ENCODE measurements around the gene RAI1.

The RAI1 gene

GRCh38 chr17:17701112-17701511 lies 19.9 kb downstream of the RAI1 start:
- no peak for DNase-seq (ENCODE audit: low spot score)

GRCh38 chr17:17701658-17702057 lies 20.4 kb downstream of the RAI1 start:
- no peak for DNase-seq (ENCODE audit: low spot score)

DNA sequence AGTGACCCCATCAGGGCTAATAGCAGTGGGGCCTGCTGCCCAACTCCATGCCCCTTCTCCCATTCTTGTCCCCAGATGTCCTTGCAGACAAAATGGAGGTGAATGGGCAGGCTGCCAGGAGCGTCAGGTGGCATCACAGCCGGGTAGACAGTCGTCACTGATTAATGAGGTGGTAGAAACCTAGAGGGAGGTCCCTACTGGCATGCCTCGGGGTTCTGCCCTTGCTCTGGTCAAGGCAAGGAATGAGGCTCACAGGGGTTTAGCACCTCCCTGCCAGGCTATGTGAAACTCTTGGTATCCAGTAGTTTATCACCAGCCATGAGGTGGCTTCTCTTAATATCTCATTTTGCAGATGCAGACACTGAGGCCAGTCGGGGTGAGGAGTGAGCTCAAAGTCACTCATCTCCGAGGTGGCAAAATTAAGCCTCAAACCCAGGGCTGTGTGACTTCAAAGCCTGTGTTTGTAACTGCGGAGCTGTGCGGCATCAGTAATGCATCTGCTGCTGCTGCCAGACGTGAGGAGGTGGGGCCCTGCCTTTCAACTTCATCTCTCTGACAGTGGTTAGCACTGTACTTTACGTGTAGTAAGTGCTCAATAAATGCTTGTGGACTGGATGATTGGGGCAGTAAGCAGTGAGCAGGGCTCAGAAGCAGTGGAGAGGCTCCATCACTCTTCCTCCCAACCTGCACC lies 21.3 kb downstream of the RAI1 start:
- DNase-seq (ENCODE audit: low spot score), result no peak

GRCh38 chr17:17703140-17703919 lies 22.1 kb downstream of the RAI1 start:
- no peak for DNase-seq (ENCODE audit: low spot score)

- DNase-seq (ENCODE audit: low spot score), result no peak
Measured at GRCh38 chr17:17704931-17705330, 23.7 kb downstream of the RAI1 start.

DNA sequence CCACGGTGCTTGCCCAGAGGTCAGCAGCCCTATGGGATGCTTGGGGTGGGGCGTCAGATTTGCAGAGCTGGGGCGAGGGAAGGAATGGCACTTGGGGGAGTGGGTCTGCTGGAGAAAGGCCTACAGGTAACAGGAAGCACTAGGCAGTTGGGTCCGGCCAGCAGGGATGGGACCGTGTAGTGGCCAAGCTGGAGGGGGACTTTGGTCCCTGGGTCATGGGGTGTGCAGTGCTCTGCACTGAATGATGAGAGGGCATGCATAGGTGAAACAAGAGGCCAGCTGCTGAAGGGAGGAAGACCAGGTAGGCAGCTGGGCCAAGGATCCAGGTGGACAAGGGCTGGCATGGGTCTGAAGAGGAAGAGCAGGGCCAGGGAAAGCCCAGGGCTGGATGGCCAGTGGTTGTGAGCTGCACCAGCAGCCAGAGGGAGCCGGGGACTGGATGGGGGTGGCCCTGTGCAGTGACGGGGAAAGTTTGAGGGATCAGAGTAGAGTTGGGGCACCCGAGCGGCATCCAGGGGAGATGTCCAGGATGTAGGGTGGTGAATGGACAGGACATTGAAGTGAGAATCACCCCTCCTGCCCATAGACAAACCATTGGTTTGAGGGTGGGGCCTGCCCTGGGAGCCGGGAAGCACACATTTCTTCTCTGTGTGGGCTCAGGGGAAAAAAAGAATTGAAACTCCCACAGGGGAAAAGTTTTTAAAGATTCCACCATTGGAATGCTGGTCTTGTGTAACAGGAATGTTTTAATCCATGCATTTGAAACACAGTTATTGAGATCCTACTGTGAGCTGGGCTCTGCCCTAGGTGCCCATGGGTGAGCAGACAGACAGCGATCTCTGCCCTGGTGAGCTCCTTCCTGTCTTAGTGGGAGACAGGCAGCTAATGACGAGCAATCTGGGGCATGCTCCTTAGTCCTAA lies 25.1 kb downstream of the RAI1 start:
- no peak for DNase-seq (ENCODE audit: low spot score)

- no peak for DNase-seq (ENCODE audit: low spot score)
Measured at GRCh38 chr17:17708295-17708694, 27.0 kb downstream of the RAI1 start.

- DNase-seq (ENCODE audit: low spot score), result no peak
Measured at GRCh38 chr17:17708816-17709215, 27.6 kb downstream of the RAI1 start.

- DNase-seq (ENCODE audit: low spot score), result no peak
Measured at GRCh38 chr17:17709815-17710321, 28.6 kb downstream of the RAI1 start.

DNA sequence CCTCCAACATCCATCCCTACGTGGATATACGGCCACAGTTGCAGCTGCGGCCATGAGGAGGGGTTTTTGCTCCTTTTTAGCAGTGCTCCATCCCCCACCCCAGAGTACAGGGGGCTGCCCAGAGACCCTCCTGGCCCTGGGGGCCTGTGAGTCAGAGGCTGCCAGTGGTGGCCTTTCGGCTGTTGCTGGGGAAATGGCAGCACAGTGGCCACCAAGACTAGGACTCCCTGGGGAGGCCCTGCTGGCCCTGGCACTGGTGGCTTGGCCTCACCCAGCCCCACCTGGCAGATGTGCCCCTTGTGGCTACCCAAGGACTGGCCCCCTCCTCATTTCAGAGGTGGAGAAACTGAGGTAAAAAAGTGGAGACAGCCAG lies 29.1 kb downstream of the RAI1 start:
- DNase-seq (ENCODE audit: low spot score), result no peak

DNA sequence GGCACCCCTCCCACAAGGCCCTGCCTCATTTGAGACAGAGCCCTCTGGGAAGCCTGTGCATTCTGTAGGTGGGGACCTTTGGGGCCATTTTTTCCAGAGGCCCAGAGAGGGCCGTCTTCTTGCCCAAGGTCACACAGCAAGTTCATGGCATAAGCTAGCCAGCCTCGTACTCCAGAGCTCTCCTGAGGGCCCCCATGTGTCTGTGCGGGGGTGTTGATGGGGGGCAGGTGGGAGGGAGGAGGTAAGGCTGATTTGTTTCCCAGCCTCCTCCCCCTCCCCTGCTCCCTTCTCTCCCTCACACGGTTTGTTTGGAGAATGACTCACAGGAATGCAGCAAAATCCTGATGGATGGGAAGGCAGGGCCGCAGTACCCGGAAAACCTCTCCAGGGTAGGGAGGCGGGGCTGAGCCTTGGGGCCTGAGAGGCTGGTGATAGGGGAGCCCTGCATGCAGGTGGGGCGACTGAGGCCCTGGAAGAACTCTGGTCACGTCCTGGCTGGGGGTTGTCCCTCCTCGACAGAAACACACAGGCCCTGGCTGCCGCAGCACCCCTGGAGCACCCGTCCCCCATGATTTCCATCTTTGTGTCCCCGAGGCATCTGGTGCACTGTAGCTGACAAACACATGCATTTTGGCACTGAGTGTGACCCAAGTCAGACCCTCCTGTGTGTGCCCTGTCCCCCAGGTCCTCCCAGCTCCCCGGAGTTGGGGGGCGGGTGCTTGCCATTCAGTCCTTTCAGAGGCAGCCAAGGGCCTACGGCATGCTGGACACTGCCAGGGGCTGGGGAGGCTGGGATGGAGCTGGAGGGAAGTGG lies 29.7 kb downstream of the RAI1 start:
- no peak for DNase-seq (ENCODE audit: low spot score)

- no peak for DNase-seq (ENCODE audit: low spot score)
Measured at GRCh38 chr17:17711641-17712162, 30.4 kb downstream of the RAI1 start.

DNA sequence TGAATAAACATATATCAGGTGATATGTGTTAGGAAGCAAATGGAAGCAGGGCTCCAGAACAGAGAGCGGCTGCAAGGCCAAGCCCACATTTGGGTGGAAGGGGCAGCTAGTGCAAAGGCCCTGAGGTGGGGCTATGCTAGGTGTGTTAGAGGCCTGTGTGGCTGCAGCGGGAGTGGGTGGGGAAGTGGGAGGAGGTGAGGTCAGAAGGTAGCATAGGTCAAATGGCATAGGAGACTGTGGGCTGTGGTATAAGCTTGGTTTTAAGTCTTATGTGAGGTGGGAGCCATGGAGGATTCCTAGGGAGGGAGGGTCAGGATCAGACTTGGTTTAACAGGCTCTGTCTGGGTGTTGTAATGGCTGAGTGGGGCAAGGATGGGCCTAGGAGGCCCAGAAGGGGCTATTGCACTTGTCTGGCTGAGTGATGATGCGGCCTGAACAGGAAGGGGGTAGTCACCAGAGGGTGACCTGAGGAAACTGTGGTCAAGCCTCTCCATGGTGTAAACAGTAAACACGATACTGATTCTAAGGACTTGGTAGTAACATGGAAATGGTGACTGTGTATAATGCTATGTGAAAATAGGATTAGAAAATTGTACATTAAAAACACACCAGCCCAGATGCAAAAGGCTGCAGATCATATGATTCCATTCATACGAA lies 31.1 kb downstream of the RAI1 start:
- DNase-seq (ENCODE audit: low spot score), result peak; percentile 94

- DNase-seq (ENCODE audit: low spot score), result no peak
Measured at GRCh38 chr17:17713839-17714238, 32.6 kb downstream of the RAI1 start.

- no peak for DNase-seq (ENCODE audit: low spot score)
Measured at GRCh38 chr17:17714261-17714866, 33.1 kb downstream of the RAI1 start.

DNA sequence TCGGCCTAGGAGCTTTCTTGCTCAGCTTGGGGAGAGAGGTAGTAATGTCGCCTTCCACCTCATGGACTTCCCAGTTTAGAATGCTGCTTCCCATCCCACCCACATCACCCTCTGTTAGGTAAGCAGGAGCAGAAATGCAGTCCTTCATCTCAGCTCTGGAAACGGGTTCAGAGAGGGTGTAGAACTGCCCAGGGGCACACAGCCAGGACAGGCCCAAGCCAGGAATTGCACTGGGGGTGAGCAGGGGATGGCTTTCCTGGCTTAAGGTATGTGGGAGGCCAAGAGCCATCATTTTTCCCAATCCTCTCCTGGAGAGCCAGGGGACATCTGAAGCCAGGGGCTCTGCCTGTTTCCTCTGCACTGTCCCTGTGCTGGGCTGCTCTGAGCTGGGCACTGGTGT lies 33.6 kb downstream of the RAI1 start:
- no peak for DNase-seq (ENCODE audit: low spot score)

- no peak for DNase-seq (ENCODE audit: low spot score)
Measured at GRCh38 chr17:17716837-17717523, 35.7 kb downstream of the RAI1 start.

- no peak for DNase-seq (ENCODE audit: low spot score)
Measured at GRCh38 chr17:17718251-17718650, 37.0 kb downstream of the RAI1 start.

- no peak for DNase-seq (ENCODE audit: low spot score)
Measured at GRCh38 chr17:17719199-17719940, 38.1 kb downstream of the RAI1 start.
